ENCODE data around the gene NOP14.

Gene NOP14

GRCh38 chr4:2901186-2901585, 62.0 kb downstream of the NOP14 start:
- Histone ChIP-seq H3K36me3 (peaks cover 96% of the 10 kb centered on the region), H3K9me3 (ENCODE audit: severe bottlenecking) (no peaks in the 10 kb centered on the region), H3K4me3 (ENCODE audit: low read depth, low read length) (no peak overlapping the region), H3K27me3 (ENCODE audit: insufficient read depth, low read depth, severe bottlenecking) (no peaks in the 10 kb centered on the region), H3K27ac (no peak overlapping the region)
- TF ChIP-seq, protein P1, sequence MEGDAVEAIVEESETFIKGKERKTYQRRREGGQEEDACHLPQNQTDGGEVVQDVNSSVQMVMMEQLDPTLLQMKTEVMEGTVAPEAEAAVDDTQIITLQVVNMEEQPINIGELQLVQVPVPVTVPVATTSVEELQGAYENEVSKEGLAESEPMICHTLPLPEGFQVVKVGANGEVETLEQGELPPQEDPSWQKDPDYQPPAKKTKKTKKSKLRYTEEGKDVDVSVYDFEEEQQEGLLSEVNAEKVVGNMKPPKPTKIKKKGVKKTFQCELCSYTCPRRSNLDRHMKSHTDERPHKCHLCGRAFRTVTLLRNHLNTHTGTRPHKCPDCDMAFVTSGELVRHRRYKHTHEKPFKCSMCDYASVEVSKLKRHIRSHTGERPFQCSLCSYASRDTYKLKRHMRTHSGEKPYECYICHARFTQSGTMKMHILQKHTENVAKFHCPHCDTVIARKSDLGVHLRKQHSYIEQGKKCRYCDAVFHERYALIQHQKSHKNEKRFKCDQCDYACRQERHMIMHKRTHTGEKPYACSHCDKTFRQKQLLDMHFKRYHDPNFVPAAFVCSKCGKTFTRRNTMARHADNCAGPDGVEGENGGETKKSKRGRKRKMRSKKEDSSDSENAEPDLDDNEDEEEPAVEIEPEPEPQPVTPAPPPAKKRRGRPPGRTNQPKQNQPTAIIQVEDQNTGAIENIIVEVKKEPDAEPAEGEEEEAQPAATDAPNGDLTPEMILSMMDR (IDR thresholded peaks at IDR 0.05; ENCODE audit: low read depth, low read length): no peak
- DNase-seq: no peak

DNA sequence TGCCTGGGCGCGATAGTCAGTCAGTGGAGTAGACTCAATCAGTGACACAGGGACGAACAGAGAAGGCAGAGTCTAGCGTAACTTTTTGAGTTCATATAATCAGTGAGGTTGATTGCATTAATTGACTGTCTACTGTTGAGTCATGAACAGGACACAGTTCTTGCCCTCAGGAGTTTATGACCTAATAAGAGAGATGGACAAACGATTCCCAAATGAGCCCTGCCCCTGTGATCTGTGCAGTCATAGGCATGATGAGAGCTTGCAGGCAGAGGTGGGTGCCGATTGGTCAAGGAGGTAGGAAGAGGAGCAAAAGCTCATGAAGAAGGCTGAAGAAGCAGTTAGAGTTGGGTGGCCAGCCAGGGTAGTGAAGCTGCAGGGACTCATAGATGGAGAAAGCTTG, 62.5 kb downstream of the NOP14 start:
- H3K4me3 ChIP-seq (ENCODE audit: low read depth, low read length): no peak overlapping the region
- H3K36me3 ChIP-seq: peaks cover 96% of the 10 kb centered on the region
- TF ChIP-seq, protein P1 (IDR thresholded peaks at IDR 0.05; ENCODE audit: low read depth, low read length): no peak
- no peaks in the 10 kb centered on the region for H3K27me3 ChIP-seq (ENCODE audit: insufficient read depth, low read depth, severe bottlenecking)
- no peak for DNase-seq
- H3K27ac ChIP-seq: no peak overlapping the region
- no peaks in the 10 kb centered on the region for H3K9me3 ChIP-seq (ENCODE audit: severe bottlenecking)

DNA sequence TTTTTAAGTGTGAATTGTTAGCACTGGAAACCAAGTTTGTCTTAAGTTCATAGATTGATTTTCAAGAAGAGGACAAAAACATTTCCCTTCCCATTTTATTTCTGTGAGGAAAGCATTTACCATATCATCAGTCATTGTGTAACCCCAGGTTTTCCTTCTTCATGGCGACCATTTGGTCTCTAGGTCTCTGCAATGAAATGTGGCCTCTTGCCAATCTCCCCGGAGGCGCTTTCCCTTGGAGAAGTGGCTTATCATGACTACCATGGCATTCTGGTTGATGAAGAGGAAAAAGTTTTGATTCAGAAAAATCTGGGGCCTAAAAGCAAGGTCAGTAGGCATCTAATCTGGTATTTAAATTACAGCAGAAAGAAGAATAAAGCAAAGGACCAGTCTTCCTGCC, 65.2 kb downstream of the NOP14 start:
- Histone ChIP-seq H3K27ac (peak overlapping the region; percentile 29; the same call in 1 of the 2 replicates), H3K36me3 (peaks cover 94% of the 10 kb centered on the region), H3K9me3 (ENCODE audit: severe bottlenecking) (no peaks in the 10 kb centered on the region), H3K27me3 (ENCODE audit: insufficient read depth, low read depth, severe bottlenecking) (no peaks in the 10 kb centered on the region), H3K4me3 (ENCODE audit: low read depth, low read length) (no peak overlapping the region)
- no peak for DNase-seq
- TF ChIP-seq, protein P1 (IDR thresholded peaks at IDR 0.05; ENCODE audit: low read depth, low read length): no peak

GRCh38 chr4:2893772-2894171, 69.4 kb downstream of the NOP14 start:
- peak overlapping the region; percentile 5; the same call in 1 of the 2 replicates for H3K27ac ChIP-seq
- peaks cover 63% of the 10 kb centered on the region for H3K36me3 ChIP-seq
- TF ChIP-seq, protein P1 (IDR thresholded peaks at IDR 0.05; ENCODE audit: low read depth, low read length): no peak
- H3K9me3 ChIP-seq (ENCODE audit: severe bottlenecking): no peaks in the 10 kb centered on the region
- H3K4me3 ChIP-seq (ENCODE audit: low read depth, low read length): no peak overlapping the region
- no peak for DNase-seq
- no peaks in the 10 kb centered on the region for H3K27me3 ChIP-seq (ENCODE audit: insufficient read depth, low read depth, severe bottlenecking)

DNA sequence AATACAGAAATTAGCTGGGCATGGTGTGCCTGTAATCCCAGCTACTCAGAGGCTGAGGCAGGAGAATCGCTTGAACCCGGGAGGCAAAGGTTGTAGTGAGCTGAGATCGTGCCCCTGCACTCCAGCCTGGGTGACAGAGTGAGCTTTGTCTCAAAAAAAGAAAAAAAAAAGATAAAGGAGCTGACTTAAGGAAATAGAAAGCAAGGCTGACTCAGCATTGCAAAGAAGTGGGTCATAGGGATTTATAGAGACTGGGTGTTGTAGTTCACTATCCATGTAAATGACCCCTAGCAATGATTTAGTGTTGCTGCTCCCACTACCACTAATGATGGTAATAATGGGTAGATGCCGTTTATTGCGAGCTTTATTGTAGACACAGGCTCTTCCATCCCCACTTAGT, 71.9 kb downstream of the NOP14 start:
- Histone ChIP-seq H3K36me3 (peaks cover 52% of the 10 kb centered on the region), H3K9me3 (ENCODE audit: severe bottlenecking) (no peaks in the 10 kb centered on the region), H3K27me3 (ENCODE audit: insufficient read depth, low read depth, severe bottlenecking) (no peaks in the 10 kb centered on the region), H3K27ac (peak overlapping the region; percentile 80), H3K4me3 (ENCODE audit: low read depth, low read length) (no peak overlapping the region)
- no peak for DNase-seq
- TF ChIP-seq, protein P1 (IDR thresholded peaks at IDR 0.05; ENCODE audit: low read depth, low read length): no peak

GRCh38 chr4:2888886-2889285, 74.3 kb downstream of the NOP14 start:
- no peaks in the 10 kb centered on the region for H3K27me3 ChIP-seq (ENCODE audit: insufficient read depth, low read depth, severe bottlenecking)
- H3K4me3 ChIP-seq (ENCODE audit: low read depth, low read length): no peak overlapping the region
- TF ChIP-seq, protein P1 (IDR thresholded peaks at IDR 0.05; ENCODE audit: low read depth, low read length): no peak
- no peak overlapping the region for H3K27ac ChIP-seq
- DNase-seq: no peak
- no peaks in the 10 kb centered on the region for H3K9me3 ChIP-seq (ENCODE audit: severe bottlenecking)
- H3K36me3 ChIP-seq: peaks cover 48% of the 10 kb centered on the region

Measured in WERI-Rb-1 (cell line).